Panc1 (cell line): ENCODE data around the gene TPI1. TPM values are rescaled to one million over a fixed set of nuclear protein-coding genes. Genes with fewer than 3 reads are reported as not detected.

ENCODE experiments used
- ATAC-seq: fragments of 200-7000 bp; cut with Tn5 transposase; 2 replicates; pipeline ENCODE4 v1.9.1; 2020; ENCODE audit warnings: mild to moderate bottlenecking, moderate library complexity
- BruUV-seq: library from RNA; stranded (reverse); fragments of 400-500 nt; replicated peaks from 2 replicates; lab custom pipeline; 2021; lab: Mats Ljungman, UMichigan
- CTCF ChIA-PET: fragments of 300-600 bp; sonication (Branson Sonifier 250); formaldehyde crosslinking; loops from one replicate; lab custom pipeline; 2022; ENCODE audit warnings: antibody characterized with exemption; lab: Charles Lee
- POLR2A ChIA-PET: fragments of 300-600 bp; sonication (Branson Sonifier 250); formaldehyde crosslinking; loops from one replicate; lab custom pipeline; 2022; ENCODE audit warnings: antibody characterized with exemption; lab: Charles Lee
- DNase-seq: peaks from one replicate; pipeline ENCODE4 v3.0.0-alpha.2; 2010; ENCODE audit warnings: low read depth, low spot score
- H3K27ac ChIP-seq: 2 replicates; pipeline ENCODE4 v1.5.1; 2011; ENCODE audit warnings: mild to moderate bottlenecking, low read length, inconsistent platforms
- H3K27me3 ChIP-seq: fragments of 200-500 bp; sonication (Bioruptor generic); 2 replicates; pipeline ENCODE4 v1.6.0; 2014; ENCODE audit warnings: low read length, inconsistent platforms; ENCODE audit not compliant: control insufficient read depth, insufficient read depth
- H3K36me3 ChIP-seq: fragments of 200-500 bp; sonication (Bioruptor generic); 2 replicates; pipeline ENCODE4 v1.5.1; 2014; ENCODE audit warnings: inconsistent platforms, mild to moderate bottlenecking, low read length, moderate library complexity; ENCODE audit not compliant: control insufficient read depth, insufficient read depth
- H3K4me1 ChIP-seq: 2 replicates; pipeline ENCODE4 v1.5.1; 2011; ENCODE audit warnings: inconsistent platforms, mild to moderate bottlenecking, low read length, moderate library complexity; ENCODE audit not compliant: control insufficient read depth, insufficient read depth
- H3K4me3 ChIP-seq, 2 experiments: 2 replicates each; pipeline ENCODE4 v1.5.1; 2011 to 2012; ENCODE audit warnings: low read depth in 2 of 2, low read length in 2 of 2, mild to moderate bottlenecking in 2 of 2, inconsistent platforms in 1 of 2, moderate library complexity in 1 of 2
- H3K9me3 ChIP-seq: fragments of 200-500 bp; sonication (Bioruptor generic); 2 replicates; pipeline ENCODE4 v1.5.1; 2014; ENCODE audit warnings: low read depth, mild to moderate bottlenecking, inconsistent platforms, low read length, moderate library complexity; ENCODE audit not compliant: control insufficient read depth, insufficient read depth
- CTCF ChIP-seq: fragments of 450-650 bp; IDR thresholded peaks from 2 replicates; pipeline ENCODE4 v1.5.1; 2017; ENCODE audit warnings: mild to moderate bottlenecking
- POLR2AphosphoS5 ChIP-seq: IDR thresholded peaks from 2 replicates; pipeline ENCODE4 v1.6.1; 2012; ENCODE audit warnings: mild to moderate bottlenecking, low read depth, low read length, moderate library complexity
- REST ChIP-seq, 2 experiments: IDR thresholded peaks; 2 replicates each; pipeline ENCODE4 v1.6.1; 2011 to 2012; ENCODE audit warnings: low read depth in 2 of 2, control low read depth in 1 of 2, low read length in 1 of 2, mild to moderate bottlenecking in 1 of 2, moderate library complexity in 1 of 2; ENCODE audit not compliant: insufficient read depth in 1 of 2
- SIN3A ChIP-seq: IDR thresholded peaks from 2 replicates; pipeline ENCODE4 v1.6.1; 2012; ENCODE audit warnings: low read depth, mild to moderate bottlenecking, low read length, moderate library complexity, borderline replicate concordance; ENCODE audit not compliant: insufficient read depth
- TCF7L2 ChIP-seq: IDR thresholded peaks from 2 replicates; pipeline ENCODE4 v1.6.1; 2011; ENCODE audit warnings: mild to moderate bottlenecking, low read depth, low read length, inconsistent platforms
- in situ Hi-C: cut with HindIII; loops from 2 replicates; pipeline ENCODE4 v1.10.0; 2016; ENCODE audit warnings: low sequenced_read_pairs, low pct_unique_long_range_greater_than_20kb
- intact Hi-C: fragments of 100-400 bp; cut with micrococcal nuclease; formaldehyde crosslinking; loops from one replicate; pipeline ENCODE4 v1.10.0; 2022; ENCODE audit not compliant: unreplicated experiment
- total RNA-seq: library from RNA; stranded (reverse); gene quantifications from one replicate; pipeline ENCODE4 v1.2.1, GENCODE V29; 2021; ENCODE audit not compliant: unreplicated experiment

Gene TPI1
- total RNA-seq, 1 experiment from 2014 or later: 693 TPM

GRCh38 chr12:6827982-6828780 is 39.1 kb upstream of the TPI1 start, which contains the start of gene P3H3:
Gene P3H3 (plus strand): TSS chr12:6828407. CDS start chr12:6828441, 34 bp downstream.
- in situ Hi-C loops: no loop called here
- DNase-seq (no peak), ATAC-seq (no peak; the same call in 1 of the 2 replicates)
- CTCF ChIA-PET: no interaction called here
- Histone ChIP-seq H3K36me3 (no peaks in the 10 kb centered on the region), H3K9me3 (no peaks in the 10 kb centered on the region), H3K27me3 (no peaks in the 10 kb centered on the region), H3K4me1 (peaks cover 10% of the 10 kb centered on the region; the same call in 1 of the 2 replicates), H3K27ac (peak within 1 kb of the TSS; percentile 63), H3K4me3 (peak within 1 kb of the TSS; percentile 65 to 67)
- no peak for TF ChIP-seq TCF7L2
- TF ChIP-seq CTCF: peak; percentile 54
- no TSS peak for BruUV-seq
- intact Hi-C loops: loop anchor here (5.0 kb wide), 1 partner anchor 76 kb away; the partner anchor contains the start of gene MLF2
- POLR2A ChIA-PET: no interaction called here

GRCh38 chr12:6828781-6829535 is 38.4 kb upstream of the TPI1 start:
- H3K36me3 ChIP-seq: no peaks in the 10 kb centered on the region
- intact Hi-C loops: loop anchor here (5.0 kb wide), 1 partner anchor 77 kb away; the partner anchor contains the start of gene MLF2
- H3K27ac ChIP-seq: peak overlapping the region; percentile 63
- ATAC-seq (peak; percentile 42; the same call in 1 of the 2 replicates), DNase-seq (no peak)
- POLR2A ChIA-PET: no interaction called here
- H3K4me1 ChIP-seq: peaks cover 10% of the 10 kb centered on the region; the same call in 1 of the 2 replicates
- peak overlapping the region; percentile 65 to 67 for H3K4me3 ChIP-seq
- no peak for TF ChIP-seq SIN3A
- no peak for TF ChIP-seq REST (IDR thresholded peaks at IDR 0.05; ENCODE audit: insufficient read depth in 1 of 2, low read depth in 2 of 2, low read length in 1 of 2)
- TF ChIP-seq CTCF: no peak; the same call in none of the 2 replicates
- TF ChIP-seq TCF7L2: no peak
- no peak for TF ChIP-seq POLR2AphosphoS5
- no peaks in the 10 kb centered on the region for H3K9me3 ChIP-seq
- no peaks in the 10 kb centered on the region for H3K27me3 ChIP-seq
- BruUV-seq: no TSS peak
- CTCF ChIA-PET: interaction anchor here (0.6 kb wide), 1 partner anchor 118 kb away, joined by 5 read pairs; no protein-coding TSS in a partner anchor
- in situ Hi-C loops: no loop called here
